Epidermal melanocyte (primary cell): ENCODE results near the gene TRIM34.
"Not testable (repeated sequence)": the region's sequence is repeated elsewhere in the genome, so short reads cannot be mapped to it uniquely, and the experiment has no call there.

Experiments used
- DNase-seq: peaks from one replicate; pipeline ENCODE4 v3.0.0; 2011; ENCODE audit warnings: low spot score; ENCODE audit not compliant: insufficient read length

Gene TRIM34

GRCh38 chr11:5684036-5684645 lies 59.3 kb downstream of the TRIM34 start:
- no peak for DNase-seq

- DNase-seq: peak; percentile 98
Measured at GRCh38 chr11:5684646-5685362, 60.0 kb downstream of the TRIM34 start, which contains the start of gene TRIM5. Gene TRIM5 (minus strand): TSS chr11:5685074. CDS start chr11:5680177, 4,897 bp downstream.

GRCh38 chr11:5686426-5686825 lies 61.6 kb downstream of the TRIM34 start:
- no peak for DNase-seq

GRCh38 chr11:5688482-5688881 lies 63.7 kb downstream of the TRIM34 start:
- no peak for DNase-seq

- no peak for DNase-seq
Measured at GRCh38 chr11:5689551-5689983, 64.8 kb downstream of the TRIM34 start, which contains the start of gene TRIM22. Gene TRIM22 (plus strand): TSS chr11:5689790. CDS start chr11:5696233, 6,443 bp downstream.

- DNase-seq: no peak
Measured at GRCh38 chr11:5690216-5690615, 65.4 kb downstream of the TRIM34 start.

- DNase-seq: no peak
Measured at GRCh38 chr11:5690736-5691135, 65.9 kb downstream of the TRIM34 start.

GRCh38 chr11:5691238-5691963 lies 66.6 kb downstream of the TRIM34 start:
- DNase-seq: not testable (repeated sequence)

- DNase-seq: no peak
Measured at GRCh38 chr11:5691964-5692361, 67.2 kb downstream of the TRIM34 start.
